HUES64 (cell line): Measurements from ENCODE around the gene GSG1L.

Experiments
- H3K27ac ChIP-seq: 2 replicates; pipeline ENCODE4 v1.7.0; 2013; ENCODE audit warnings: low read depth, low read length, inconsistent platforms
- H3K27me3 ChIP-seq: 2 replicates; pipeline ENCODE4 v1.6.1; 2013; ENCODE audit warnings: mild to moderate bottlenecking, low read length; ENCODE audit not compliant: insufficient read depth
- H3K36me3 ChIP-seq: 2 replicates; pipeline ENCODE4 v1.6.1; 2013; ENCODE audit warnings: mild to moderate bottlenecking, low read length; ENCODE audit not compliant: insufficient read depth
- H3K4me1 ChIP-seq: 2 replicates; pipeline ENCODE4 v1.6.1; 2013; ENCODE audit warnings: mild to moderate bottlenecking, low read length, moderate library complexity; ENCODE audit not compliant: insufficient read depth
- H3K4me3 ChIP-seq: 2 replicates; pipeline ENCODE4 v1.5.1; 2013; ENCODE audit warnings: mild to moderate bottlenecking, low read length, moderate library complexity
- H3K9ac ChIP-seq: 2 replicates; pipeline ENCODE4 v1.6.1; 2013; ENCODE audit warnings: mild to moderate bottlenecking, low read depth, low read length
- H3K9me3 ChIP-seq: 2 replicates; pipeline ENCODE4 v1.6.1; 2013; ENCODE audit warnings: low read depth, low read length; ENCODE audit not compliant: insufficient read depth
- WGBS: fragments of 150-250, 120-280 bp; methylation state at CpG from one replicate; pipeline ENCODE4 v1.1.7; 2013; ENCODE audit warnings: missing lambda C conversion rate; 5-methylcytosine and 5-hydroxymethylcytosine counted together

Gene GSG1L

GRCh38 chr16:27921134-27921533 is 142.4 kb downstream of the GSG1L start:
- Histone ChIP-seq H3K4me1 (peaks cover 3% of the 10 kb centered on the region; the same call in 1 of the 2 replicates), H3K4me3 (no peak overlapping the region), H3K36me3 (no peaks in the 10 kb centered on the region), H3K9me3 (no peaks in the 10 kb centered on the region), H3K27ac (no peak overlapping the region), H3K9ac (no peak overlapping the region), H3K27me3 (no peaks in the 10 kb centered on the region)
- 63% methylated on average over 2 of the region's 4 CpGs for WGBS

GRCh38 chr16:27920391-27920891 is 143.1 kb downstream of the GSG1L start:
- H3K4me1 ChIP-seq, result peaks cover 3% of the 10 kb centered on the region; the same call in 1 of the 2 replicates
- H3K9ac ChIP-seq, result no peak overlapping the region
- H3K4me3 ChIP-seq, result no peak overlapping the region
- H3K9me3 ChIP-seq, result no peaks in the 10 kb centered on the region
- H3K27me3 ChIP-seq, result no peaks in the 10 kb centered on the region
- no peaks in the 10 kb centered on the region for H3K36me3 ChIP-seq
- no peak overlapping the region for H3K27ac ChIP-seq
- 19% methylated on average over 11 of the region's 11 CpGs for WGBS

- Histone ChIP-seq H3K9me3 (no peaks in the 10 kb centered on the region), H3K4me1 (peaks cover 3% of the 10 kb centered on the region; the same call in 1 of the 2 replicates), H3K36me3 (no peaks in the 10 kb centered on the region), H3K9ac (no peak overlapping the region), H3K27me3 (no peaks in the 10 kb centered on the region), H3K27ac (no peak overlapping the region), H3K4me3 (no peak overlapping the region)
- WGBS, result 79% methylated on average over 5 of the region's 5 CpGs
These were observed 144.8 kb downstream of the GSG1L start for GRCh38 chr16:27918755-27919154.

- H3K4me3 ChIP-seq, result no peak overlapping the region
- H3K27ac ChIP-seq, result no peak overlapping the region
- no peaks in the 10 kb centered on the region for H3K9me3 ChIP-seq
- H3K27me3 ChIP-seq, result no peaks in the 10 kb centered on the region
- no peaks in the 10 kb centered on the region for H3K36me3 ChIP-seq
- H3K4me1 ChIP-seq, result peaks cover 3% of the 10 kb centered on the region; the same call in 1 of the 2 replicates
- 88% methylated on average over 1 of the region's 1 CpG for WGBS
- H3K9ac ChIP-seq, result no peak overlapping the region
These were observed 145.6 kb downstream of the GSG1L start for GRCh38 chr16:27917949-27918348.

- Histone ChIP-seq H3K9ac (no peak overlapping the region), H3K9me3 (no peaks in the 10 kb centered on the region), H3K27ac (no peak overlapping the region), H3K4me3 (no peak overlapping the region), H3K27me3 (no peaks in the 10 kb centered on the region), H3K4me1 (no peaks in the 10 kb centered on the region), H3K36me3 (no peaks in the 10 kb centered on the region)
- 34% methylated on average over 2 of the region's 2 CpGs for WGBS
These were observed 152.0 kb downstream of the GSG1L start for GRCh38 chr16:27911486-27911885.

- Histone ChIP-seq H3K9ac (no peak overlapping the region), H3K4me1 (no peaks in the 10 kb centered on the region), H3K27ac (no peak overlapping the region), H3K27me3 (no peaks in the 10 kb centered on the region), H3K9me3 (no peaks in the 10 kb centered on the region), H3K36me3 (no peaks in the 10 kb centered on the region), H3K4me3 (no peak overlapping the region)
- WGBS, result 90% methylated on average over 1 of the region's 1 CpG
These were observed 156.0 kb downstream of the GSG1L start for GRCh38 chr16:27907457-27907972.

- Histone ChIP-seq H3K9ac (no peak overlapping the region), H3K4me1 (no peaks in the 10 kb centered on the region), H3K27me3 (no peaks in the 10 kb centered on the region), H3K27ac (no peak overlapping the region), H3K4me3 (no peak overlapping the region), H3K9me3 (no peaks in the 10 kb centered on the region), H3K36me3 (no peaks in the 10 kb centered on the region)
- 88% methylated on average over 3 of the region's 3 CpGs for WGBS
These were observed 156.6 kb downstream of the GSG1L start for GRCh38 chr16:27906883-27907282.

- Histone ChIP-seq H3K9ac (no peak overlapping the region), H3K4me3 (no peak overlapping the region), H3K27ac (no peak overlapping the region), H3K9me3 (no peaks in the 10 kb centered on the region), H3K36me3 (no peaks in the 10 kb centered on the region), H3K27me3 (no peaks in the 10 kb centered on the region), H3K4me1 (no peaks in the 10 kb centered on the region)
- WGBS, result 79% methylated on average over 9 of the region's 12 CpGs
These were observed 160.4 kb downstream of the GSG1L start for GRCh38 chr16:27903046-27903655.

GRCh38 chr16:27902551-27902950 is 161.0 kb downstream of the GSG1L start:
- no peaks in the 10 kb centered on the region for H3K4me1 ChIP-seq
- H3K27ac ChIP-seq, result no peak overlapping the region
- no peak overlapping the region for H3K4me3 ChIP-seq
- H3K27me3 ChIP-seq, result no peaks in the 10 kb centered on the region
- no peaks in the 10 kb centered on the region for H3K9me3 ChIP-seq
- 83% methylated on average over 7 of the region's 8 CpGs for WGBS
- no peak overlapping the region for H3K9ac ChIP-seq
- no peaks in the 10 kb centered on the region for H3K36me3 ChIP-seq

GRCh38 chr16:27901956-27902355 is 161.6 kb downstream of the GSG1L start:
- Histone ChIP-seq H3K9ac (no peak overlapping the region), H3K9me3 (no peaks in the 10 kb centered on the region), H3K36me3 (no peaks in the 10 kb centered on the region), H3K27me3 (no peaks in the 10 kb centered on the region), H3K4me3 (no peak overlapping the region), H3K27ac (no peak overlapping the region), H3K4me1 (no peaks in the 10 kb centered on the region)
- WGBS, result 89% methylated on average over 6 of the region's 8 CpGs

- no peaks in the 10 kb centered on the region for H3K27me3 ChIP-seq
- no peaks in the 10 kb centered on the region for H3K36me3 ChIP-seq
- no peak overlapping the region for H3K27ac ChIP-seq
- H3K9ac ChIP-seq, result no peak overlapping the region
- no peaks in the 10 kb centered on the region for H3K9me3 ChIP-seq
- H3K4me3 ChIP-seq, result no peak overlapping the region
- WGBS, result 91% methylated on average over 4 of the region's 4 CpGs
- no peaks in the 10 kb centered on the region for H3K4me1 ChIP-seq
These were observed 163.8 kb downstream of the GSG1L start for GRCh38 chr16:27899736-27900135.
